Measurements from ENCODE around the gene C4orf36.

The C4orf36 gene

DNA sequence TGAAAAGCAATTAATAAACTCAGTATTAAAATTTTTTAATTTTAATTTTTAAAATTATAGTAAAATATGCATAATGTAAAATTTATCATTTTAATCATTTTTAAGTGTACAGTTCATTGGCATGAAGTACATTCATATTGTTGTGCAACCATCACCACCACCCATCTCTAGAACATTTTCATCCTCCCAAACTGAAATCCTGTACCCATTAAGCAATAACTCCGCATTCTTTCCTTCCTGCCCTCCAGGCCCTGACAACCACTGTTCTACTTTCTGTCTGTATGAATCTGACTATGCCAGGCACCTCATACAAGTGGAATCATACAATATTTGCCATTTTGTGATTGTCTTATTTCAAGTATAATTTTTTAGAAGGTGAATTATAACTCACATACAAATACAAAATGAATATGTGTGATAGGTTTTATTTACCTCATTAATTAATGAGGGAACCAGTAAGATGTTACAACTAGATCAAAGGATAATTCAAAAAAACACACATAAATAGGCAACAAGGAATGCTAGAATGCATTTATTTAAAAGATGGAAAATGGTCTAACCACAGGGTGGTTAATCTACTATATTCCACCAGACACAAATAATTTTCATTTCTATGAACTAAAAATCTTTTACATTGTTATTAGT lies 29.5 kb upstream of the C4orf36 start:
- H3K4me3 ChIP-seq (ENCODE audit: low read length), result no peak overlapping the region
- H2AFZ ChIP-seq (ENCODE audit: low read length), result no peak overlapping the region
- TF ChIP-seq, protein P1, sequence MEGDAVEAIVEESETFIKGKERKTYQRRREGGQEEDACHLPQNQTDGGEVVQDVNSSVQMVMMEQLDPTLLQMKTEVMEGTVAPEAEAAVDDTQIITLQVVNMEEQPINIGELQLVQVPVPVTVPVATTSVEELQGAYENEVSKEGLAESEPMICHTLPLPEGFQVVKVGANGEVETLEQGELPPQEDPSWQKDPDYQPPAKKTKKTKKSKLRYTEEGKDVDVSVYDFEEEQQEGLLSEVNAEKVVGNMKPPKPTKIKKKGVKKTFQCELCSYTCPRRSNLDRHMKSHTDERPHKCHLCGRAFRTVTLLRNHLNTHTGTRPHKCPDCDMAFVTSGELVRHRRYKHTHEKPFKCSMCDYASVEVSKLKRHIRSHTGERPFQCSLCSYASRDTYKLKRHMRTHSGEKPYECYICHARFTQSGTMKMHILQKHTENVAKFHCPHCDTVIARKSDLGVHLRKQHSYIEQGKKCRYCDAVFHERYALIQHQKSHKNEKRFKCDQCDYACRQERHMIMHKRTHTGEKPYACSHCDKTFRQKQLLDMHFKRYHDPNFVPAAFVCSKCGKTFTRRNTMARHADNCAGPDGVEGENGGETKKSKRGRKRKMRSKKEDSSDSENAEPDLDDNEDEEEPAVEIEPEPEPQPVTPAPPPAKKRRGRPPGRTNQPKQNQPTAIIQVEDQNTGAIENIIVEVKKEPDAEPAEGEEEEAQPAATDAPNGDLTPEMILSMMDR (IDR thresholded peaks at IDR 0.05; ENCODE audit: low read length), result no peak
- TF ChIP-seq EZH2phosphoT487 (IDR thresholded peaks at IDR 0.05; ENCODE audit: low read length), result no peak
- DNase-seq, result no peak
- H3K9me3 ChIP-seq (replicated peaks; ENCODE audit: insufficient read depth, low read length), result no peaks in the 10 kb centered on the region
- H3K9ac ChIP-seq (ENCODE audit: low read length), result no peak overlapping the region
- no peaks in the 10 kb centered on the region for H3K9me2 ChIP-seq (replicated peaks; ENCODE audit: insufficient read depth, low read length)
- H3K4me1 ChIP-seq (ENCODE audit: low read length), result no peaks in the 10 kb centered on the region
- no peaks in the 10 kb centered on the region for H3F3A ChIP-seq (ENCODE audit: insufficient read depth, low read length)
- no peaks in the 10 kb centered on the region for H3K79me2 ChIP-seq (ENCODE audit: low read length)
- no peak overlapping the region for H3K4me2 ChIP-seq (ENCODE audit: low read depth, low read length)
- no peak overlapping the region for H3K27ac ChIP-seq (ENCODE audit: low read length)
- H3K27me3 ChIP-seq (replicated peaks; ENCODE audit: insufficient read depth, low read length), result no peaks in the 10 kb centered on the region
- no peaks in the 10 kb centered on the region for H3K36me3 ChIP-seq (replicated peaks; ENCODE audit: insufficient read depth, low read length)
- no peaks in the 10 kb centered on the region for H4K20me1 ChIP-seq (ENCODE audit: insufficient read depth, low read length)

DNA sequence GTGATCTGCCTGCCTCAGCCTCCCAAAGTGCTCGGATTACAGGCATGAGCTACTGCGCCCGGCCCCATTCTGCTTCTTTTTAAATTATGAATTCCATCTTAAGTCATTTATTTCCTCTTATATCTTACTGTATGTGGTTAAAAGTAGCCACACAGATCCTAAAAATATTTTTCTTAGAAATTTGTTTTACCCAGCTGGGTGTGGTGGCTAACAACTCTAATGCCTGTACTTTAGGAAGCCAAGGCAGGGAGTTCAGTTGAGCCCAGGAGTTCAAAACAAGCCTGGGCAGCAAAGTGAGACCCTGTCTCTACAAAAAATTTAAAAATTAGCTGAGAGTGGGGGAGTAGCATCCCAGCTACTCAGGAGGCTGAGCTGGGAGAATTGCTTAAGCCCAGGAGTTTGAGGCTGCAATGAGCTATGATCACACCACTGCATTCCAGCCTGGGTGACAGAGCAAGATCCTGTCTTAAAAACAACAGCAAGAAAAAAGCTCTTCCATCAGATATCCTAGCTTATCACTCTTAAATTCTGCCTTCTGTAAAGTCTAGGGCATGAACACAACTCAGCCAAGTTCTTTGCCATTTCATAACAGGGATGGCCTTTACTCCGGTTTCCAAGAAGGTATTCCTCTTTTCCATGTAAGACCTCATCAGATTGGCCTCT lies 27.5 kb upstream of the C4orf36 start:
- no peaks in the 10 kb centered on the region for H3K36me3 ChIP-seq (replicated peaks; ENCODE audit: insufficient read depth, low read length)
- no peaks in the 10 kb centered on the region for H3K4me1 ChIP-seq (ENCODE audit: low read length)
- no peaks in the 10 kb centered on the region for H4K20me1 ChIP-seq (ENCODE audit: insufficient read depth, low read length)
- DNase-seq, result no peak
- H3K27me3 ChIP-seq (replicated peaks; ENCODE audit: insufficient read depth, low read length), result no peaks in the 10 kb centered on the region
- H3K79me2 ChIP-seq (ENCODE audit: low read length), result no peaks in the 10 kb centered on the region
- no peak overlapping the region for H3K27ac ChIP-seq (ENCODE audit: low read length)
- no peak overlapping the region for H3K4me3 ChIP-seq (ENCODE audit: low read length)
- H2AFZ ChIP-seq (ENCODE audit: low read length), result no peak overlapping the region
- no peak overlapping the region for H3K9ac ChIP-seq (ENCODE audit: low read length)
- TF ChIP-seq, protein P1 (IDR thresholded peaks at IDR 0.05; ENCODE audit: low read length), result no peak
- no peak for TF ChIP-seq EZH2phosphoT487 (IDR thresholded peaks at IDR 0.05; ENCODE audit: low read length)
- no peak for TF ChIP-seq EZH2 (optimal IDR thresholded peaks at IDR 0.05; ENCODE audit: low read depth, low read length)
- H3F3A ChIP-seq (ENCODE audit: insufficient read depth, low read length), result no peaks in the 10 kb centered on the region
- no peak overlapping the region for H3K4me2 ChIP-seq (ENCODE audit: low read depth, low read length)
- H3K9me3 ChIP-seq (replicated peaks; ENCODE audit: insufficient read depth, low read length), result no peaks in the 10 kb centered on the region
- no peaks in the 10 kb centered on the region for H3K9me2 ChIP-seq (replicated peaks; ENCODE audit: insufficient read depth, low read length)

DNA sequence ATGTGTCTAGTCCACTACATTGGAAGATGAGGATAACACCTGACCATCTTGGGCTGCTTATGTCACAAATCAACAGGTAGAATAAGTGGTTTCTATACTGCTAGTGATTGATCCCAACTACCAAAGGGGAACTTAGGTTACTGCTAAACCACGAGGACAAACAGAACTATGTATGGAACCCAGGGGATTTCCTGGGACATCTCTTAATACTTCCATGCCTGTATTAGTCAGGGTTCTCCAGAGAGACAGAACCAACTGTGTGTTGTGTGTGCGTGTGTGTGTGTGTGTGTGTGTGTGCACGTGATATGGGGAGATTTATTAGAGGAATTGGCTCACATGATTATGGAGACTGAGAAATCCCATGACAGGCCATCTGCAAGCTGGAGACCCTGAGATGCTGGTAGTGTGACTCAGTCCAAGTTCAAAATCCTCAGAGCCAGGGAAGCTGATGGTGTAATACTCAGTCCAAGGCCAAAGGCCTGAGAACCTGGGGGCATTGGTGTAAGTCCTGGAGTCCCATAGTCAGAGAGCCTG lies 26.4 kb upstream of the C4orf36 start:
- no peak overlapping the region for H3K9ac ChIP-seq (ENCODE audit: low read length)
- H3K4me3 ChIP-seq (ENCODE audit: low read length), result no peak overlapping the region
- no peaks in the 10 kb centered on the region for H3K36me3 ChIP-seq (replicated peaks; ENCODE audit: insufficient read depth, low read length)
- no peaks in the 10 kb centered on the region for H3K9me2 ChIP-seq (replicated peaks; ENCODE audit: insufficient read depth, low read length)
- H2AFZ ChIP-seq (ENCODE audit: low read length), result no peak overlapping the region
- DNase-seq, result no peak
- no peak for TF ChIP-seq EZH2phosphoT487 (IDR thresholded peaks at IDR 0.05; ENCODE audit: low read length)
- TF ChIP-seq, protein P1 (IDR thresholded peaks at IDR 0.05; ENCODE audit: low read length), result no peak
- no peak for TF ChIP-seq EZH2 (optimal IDR thresholded peaks at IDR 0.05; ENCODE audit: low read depth, low read length)
- no peaks in the 10 kb centered on the region for H3F3A ChIP-seq (ENCODE audit: insufficient read depth, low read length)
- no peak overlapping the region for H3K27ac ChIP-seq (ENCODE audit: low read length)
- H3K4me1 ChIP-seq (ENCODE audit: low read length), result no peaks in the 10 kb centered on the region
- H3K27me3 ChIP-seq (replicated peaks; ENCODE audit: insufficient read depth, low read length), result no peaks in the 10 kb centered on the region
- H3K4me2 ChIP-seq (ENCODE audit: low read depth, low read length), result no peak overlapping the region
- H4K20me1 ChIP-seq (ENCODE audit: insufficient read depth, low read length), result no peaks in the 10 kb centered on the region
- H3K79me2 ChIP-seq (ENCODE audit: low read length), result no peaks in the 10 kb centered on the region
- no peaks in the 10 kb centered on the region for H3K9me3 ChIP-seq (replicated peaks; ENCODE audit: insufficient read depth, low read length)

All from MM.1S (cell line).